Esophagus squamous epithelium (tissue), 5 donors: ENCODE measurements around the gene CUBN. TPM values are rescaled to one million over a fixed set of nuclear protein-coding genes. Genes with fewer than 3 reads are reported as not detected.

ENCODE experiments used
- DNase-seq: peaks from one replicate; lab custom pipeline; 2025; lab: John Stamatoyannopoulos, UW
- H3K27ac ChIP-seq, 4 donors: fragments of 200-600 bp; sonication (generic); one replicate each; pipeline ENCODE4 v1.5.1; 2016 to 2019; ENCODE audit warnings: mild to moderate bottlenecking in 1 of 4
- H3K27me3 ChIP-seq, 4 donors: fragments of 200-600 bp; sonication (generic); 1 replicate in 3 of 4; 2 replicates in 1 of 4; pipeline versions ENCODE4 v1.5.1 to v1.6.0; 2017 to 2021; ENCODE audit warnings: antibody characterized with exemption in 1 of 4
- H3K36me3 ChIP-seq, 3 donors: fragments of 200-600 bp; sonication (generic); one replicate each; pipeline ENCODE4 v1.5.1; 2016 to 2019
- H3K4me1 ChIP-seq, 3 donors: fragments of 200-600 bp; sonication (generic); one replicate each; pipeline ENCODE4 v1.5.1; 2017 to 2019
- H3K4me3 ChIP-seq, 4 donors: fragments of 200-600 bp; sonication (generic); 1 replicate in 3 of 4; 2 replicates in 1 of 4; pipeline ENCODE4 v1.5.1; 2016 to 2019; ENCODE audit warnings: mild to moderate bottlenecking in 2 of 4, moderate library complexity in 1 of 4
- H3K9me3 ChIP-seq, 3 donors: fragments of 200-600 bp; sonication (generic); one replicate each; pipeline ENCODE4 v1.5.1; 2016 to 2019
- POLR2A ChIP-seq, 4 donors: fragments of 450-650 bp; IDR thresholded peaks; one replicate each; pipeline ENCODE4 v1.6.1; 2017; ENCODE audit warnings: antibody characterized with exemption in 4 of 4, mild to moderate bottlenecking in 4 of 4, moderate library complexity in 3 of 4
- WGBS, 2 donors: methylation state at CpG; one replicate each; pipeline ENCODE4 v1.1.5; 2018; 5-methylcytosine and 5-hydroxymethylcytosine counted together
- intact Hi-C: fragments of 100-400 bp; cut with DNase I; formaldehyde crosslinking; loops from one replicate; pipeline ENCODE4 v1.15.0; 2022
- total RNA-seq, 4 donors: library from RNA; depleted of rRNA; stranded (reverse); fragments of >200 nt; gene quantifications; one replicate each; pipeline ENCODE4 v1.1.0, GENCODE V29; 2016
- TF ChIP-seq, protein P1 (sequence below), 6 experiments: fragments of 450-650 bp in 4 of 6; fragments of 200-600 bp in 2 of 6; sonication (generic) in 2 of 6; IDR thresholded peaks; one replicate each; pipeline ENCODE4 v1.5.1; 2016 to 2019; ENCODE audit warnings: antibody characterized with exemption in 6 of 6, mild to moderate bottlenecking in 4 of 6, moderate library complexity in 4 of 6
- donor health status: DM: yes; HTN: yes; CAD: no.

Gene CUBN
- total RNA-seq, 4 donors from 2014 or later = 0.15 to 0.83 (median 0.51) TPM

DNA sequence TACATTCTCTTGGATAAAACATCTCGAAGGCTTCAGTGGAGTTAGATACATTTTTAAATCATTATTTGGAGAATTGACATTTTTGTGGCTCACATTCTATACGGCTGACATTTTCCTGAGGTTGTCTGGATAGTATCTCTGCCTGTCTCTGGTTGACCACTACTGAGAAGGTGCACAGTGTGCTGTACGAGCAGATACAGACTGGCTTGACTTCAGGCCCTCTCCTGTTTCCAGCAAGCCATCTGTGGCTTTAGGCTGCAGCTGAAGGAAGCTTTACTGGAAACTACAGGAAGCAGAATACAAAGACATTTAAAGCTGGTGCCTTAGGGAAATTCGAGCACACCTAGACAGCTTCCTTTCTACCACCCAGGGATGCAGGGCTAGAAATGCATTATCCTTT is 273.0 kb downstream of the CUBN start:
- no peak overlapping the region for H3K27ac ChIP-seq
- no peaks in the 10 kb centered on the region for H3K27me3 ChIP-seq
- intact Hi-C loops = no loop called here
- no peaks in the 10 kb centered on the region for H3K9me3 ChIP-seq
- TF ChIP-seq, protein P1, sequence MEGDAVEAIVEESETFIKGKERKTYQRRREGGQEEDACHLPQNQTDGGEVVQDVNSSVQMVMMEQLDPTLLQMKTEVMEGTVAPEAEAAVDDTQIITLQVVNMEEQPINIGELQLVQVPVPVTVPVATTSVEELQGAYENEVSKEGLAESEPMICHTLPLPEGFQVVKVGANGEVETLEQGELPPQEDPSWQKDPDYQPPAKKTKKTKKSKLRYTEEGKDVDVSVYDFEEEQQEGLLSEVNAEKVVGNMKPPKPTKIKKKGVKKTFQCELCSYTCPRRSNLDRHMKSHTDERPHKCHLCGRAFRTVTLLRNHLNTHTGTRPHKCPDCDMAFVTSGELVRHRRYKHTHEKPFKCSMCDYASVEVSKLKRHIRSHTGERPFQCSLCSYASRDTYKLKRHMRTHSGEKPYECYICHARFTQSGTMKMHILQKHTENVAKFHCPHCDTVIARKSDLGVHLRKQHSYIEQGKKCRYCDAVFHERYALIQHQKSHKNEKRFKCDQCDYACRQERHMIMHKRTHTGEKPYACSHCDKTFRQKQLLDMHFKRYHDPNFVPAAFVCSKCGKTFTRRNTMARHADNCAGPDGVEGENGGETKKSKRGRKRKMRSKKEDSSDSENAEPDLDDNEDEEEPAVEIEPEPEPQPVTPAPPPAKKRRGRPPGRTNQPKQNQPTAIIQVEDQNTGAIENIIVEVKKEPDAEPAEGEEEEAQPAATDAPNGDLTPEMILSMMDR (IDR thresholded peaks at IDR 0.05) = no peak
- TF ChIP-seq POLR2A (IDR thresholded peaks at IDR 0.05) = no peak
- no peak for DNase-seq
- no peaks in the 10 kb centered on the region for H3K4me1 ChIP-seq
- no peaks in the 10 kb centered on the region for H3K36me3 ChIP-seq
- no peak overlapping the region for H3K4me3 ChIP-seq
- 39 to 50% methylated on average over 4 of the region's 4 CpGs for WGBS, 2 donors

DNA sequence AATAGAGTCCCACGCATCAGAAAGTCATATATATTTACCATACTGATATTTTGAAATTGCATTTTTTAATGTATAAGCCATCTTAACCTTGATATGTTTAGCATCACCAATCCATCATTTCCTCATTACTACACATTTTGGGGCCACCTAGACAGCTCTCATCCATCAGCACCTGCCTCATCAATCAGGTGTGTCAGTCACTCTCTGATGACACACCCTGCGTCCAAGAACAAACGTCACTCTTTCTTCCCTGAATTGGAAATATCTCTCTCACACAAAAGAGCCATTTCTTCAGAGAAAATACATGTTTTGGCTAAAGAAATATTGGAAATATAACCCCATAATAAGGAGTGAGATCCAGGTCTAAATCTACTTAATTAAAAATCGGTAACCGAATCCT is 273.5 kb downstream of the CUBN start:
- Histone ChIP-seq H3K4me3 (no peak overlapping the region), H3K27me3 (no peaks in the 10 kb centered on the region), H3K4me1 (no peaks in the 10 kb centered on the region), H3K27ac (no peak overlapping the region), H3K9me3 (no peaks in the 10 kb centered on the region), H3K36me3 (no peaks in the 10 kb centered on the region)
- 68 to 70% methylated on average over 5 of the region's 5 CpGs for WGBS, 2 donors
- TF ChIP-seq POLR2A (IDR thresholded peaks at IDR 0.05) = no peak
- TF ChIP-seq, protein P1 (IDR thresholded peaks at IDR 0.05) = no peak
- no peak for DNase-seq
- intact Hi-C loops = no loop called here

DNA sequence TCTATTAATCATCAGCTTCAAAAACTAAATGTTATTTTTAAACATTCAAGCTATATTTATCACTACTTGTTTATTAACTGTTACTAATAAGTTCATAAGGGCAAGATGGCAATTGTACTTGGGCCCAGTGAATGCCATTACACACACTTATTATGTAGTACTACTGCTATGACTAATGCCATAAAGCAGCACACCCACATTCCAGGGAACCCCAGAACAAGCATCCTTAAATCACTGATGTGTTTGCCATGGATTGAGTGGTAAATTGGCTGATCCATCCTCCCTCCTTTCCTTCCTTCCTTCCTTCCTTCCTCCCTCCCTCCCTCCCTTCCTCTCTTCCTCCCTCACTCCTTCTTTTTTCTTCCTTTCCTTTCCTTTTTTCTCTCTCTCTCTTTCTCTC is 275.0 kb downstream of the CUBN start:
- TF ChIP-seq, protein P1 (IDR thresholded peaks at IDR 0.05) = no peak
- TF ChIP-seq POLR2A (IDR thresholded peaks at IDR 0.05) = no peak
- H3K9me3 ChIP-seq = no peaks in the 10 kb centered on the region
- no peak for DNase-seq
- no peaks in the 10 kb centered on the region for H3K27me3 ChIP-seq
- no peak overlapping the region for H3K4me3 ChIP-seq
- H3K27ac ChIP-seq = no peak overlapping the region
- intact Hi-C loops = no loop called here
- no peaks in the 10 kb centered on the region for H3K36me3 ChIP-seq
- no peaks in the 10 kb centered on the region for H3K4me1 ChIP-seq

DNA sequence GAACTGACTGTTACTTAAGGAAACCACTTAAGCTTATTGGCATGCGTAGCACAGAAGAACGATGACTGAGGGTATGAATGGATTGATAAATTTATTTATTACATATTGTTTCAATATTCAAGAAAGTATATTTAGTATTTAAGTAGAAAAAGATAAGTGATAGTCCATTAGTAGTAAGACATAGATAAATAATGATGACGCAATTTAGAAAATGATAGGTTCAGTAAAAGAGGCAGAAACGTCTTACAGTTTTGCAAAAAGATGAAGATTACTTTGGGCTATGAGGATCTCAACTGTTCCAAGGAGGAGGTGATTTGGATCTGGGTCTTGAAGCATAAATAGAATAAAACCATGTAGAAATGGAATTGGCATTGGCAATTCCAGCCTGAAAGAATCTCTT is 275.8 kb downstream of the CUBN start:
- 90 to 94% methylated on average over 4 of the region's 4 CpGs for WGBS, 2 donors
- no peaks in the 10 kb centered on the region for H3K9me3 ChIP-seq
- no peaks in the 10 kb centered on the region for H3K27me3 ChIP-seq
- no peak overlapping the region for H3K27ac ChIP-seq
- H3K4me1 ChIP-seq = peaks cover 0 to 5% (median 0%) of the 10 kb centered on the region in 3 donors
- H3K4me3 ChIP-seq = no peak overlapping the region
- DNase-seq = no peak
- H3K36me3 ChIP-seq = no peaks in the 10 kb centered on the region
- TF ChIP-seq POLR2A (IDR thresholded peaks at IDR 0.05) = no peak
- TF ChIP-seq, protein P1 (IDR thresholded peaks at IDR 0.05) = no peak
- intact Hi-C loops = no loop called here

DNA sequence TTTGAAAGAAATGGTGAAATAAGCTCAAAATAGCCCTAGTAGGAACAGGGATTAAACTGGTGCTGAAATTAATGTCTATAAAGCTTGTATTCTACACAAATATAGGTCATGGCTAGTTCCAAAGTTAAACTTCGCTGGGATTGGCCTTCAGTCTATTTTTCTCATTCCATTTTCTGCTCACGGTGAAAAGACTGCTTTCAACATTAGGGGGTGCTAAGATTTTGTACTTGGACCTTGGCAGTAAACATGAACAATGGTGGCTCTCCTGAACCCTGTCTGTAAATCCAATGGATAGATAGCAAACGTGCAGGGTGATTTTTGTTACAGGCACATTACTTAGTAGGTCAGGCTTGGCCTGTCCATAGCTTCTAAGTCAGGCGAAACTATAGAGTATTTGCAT is 276.4 kb downstream of the CUBN start:
- DNase-seq = no peak
- WGBS, 2 donors = 56 to 73% methylated on average over 4 of the region's 4 CpGs

More for the DNA sequence above, 276.4 kb downstream of the CUBN start:
- no peak overlapping the region for H3K27ac ChIP-seq
- no peak overlapping the region for H3K4me3 ChIP-seq
- TF ChIP-seq, protein P1 (IDR thresholded peaks at IDR 0.05) = peak in 1 of 6 experiments; percentile 15
- TF ChIP-seq POLR2A (IDR thresholded peaks at IDR 0.05) = no peak
- peaks cover 0 to 11% (median 0%) of the 10 kb centered on the region in 3 donors for H3K4me1 ChIP-seq
- H3K27me3 ChIP-seq = no peaks in the 10 kb centered on the region
- intact Hi-C loops = no loop called here
- no peaks in the 10 kb centered on the region for H3K36me3 ChIP-seq
- H3K9me3 ChIP-seq = no peaks in the 10 kb centered on the region
